ENCODE results near the gene INCENP. TPM values are rescaled to one million over a fixed set of nuclear protein-coding genes. Genes with fewer than 3 reads are reported as not detected.

INCENP gene
- polyA plus RNA-seq, 1 of the 3 experiments (the other 2 are of a cell fraction) = 20.1 TPM

GRCh38 chr11:62120431-62120830 lies 3.4 kb upstream of the INCENP start:
- H3K27me3 ChIP-seq (ENCODE audit: insufficient read depth) = no peaks in the 10 kb centered on the region
- H3K9me3 ChIP-seq = no peaks in the 10 kb centered on the region; the same call in 1 of the 2 replicates
- H2AFZ ChIP-seq (ENCODE audit: low read depth) = no peak overlapping the region
- no peak overlapping the region for H3K27ac ChIP-seq (ENCODE audit: low read depth in 2 of 2, low read length in 1 of 2)
- DNase-seq = no peak
- no peak overlapping the region for H3K4me3 ChIP-seq (ENCODE audit: low read depth in 2 of 2, low read length in 1 of 2)
- H3K9me2 ChIP-seq = no peaks in the 10 kb centered on the region
- 71% methylated on average over 5 of the region's 5 CpGs for WGBS (ENCODE audit: low lambda C conversion rate)
- H3F3A ChIP-seq (replicated peaks; ENCODE audit: insufficient read depth) = no peaks in the 10 kb centered on the region
- peaks cover 3% of the 10 kb centered on the region; the same call in 1 of the 2 replicates for H4K20me1 ChIP-seq (ENCODE audit: insufficient read depth)
- H3K4me2 ChIP-seq = no peak overlapping the region
- peaks cover 16% of the 10 kb centered on the region for H3K79me2 ChIP-seq (ENCODE audit: insufficient read depth)
- TF ChIP-seq MEF2A (IDR thresholded peaks at IDR 0.05; ENCODE audit: borderline replicate concordance, low read depth) (no peak), RFX5 (IDR thresholded peaks at IDR 0.05; ENCODE audit: low read length) (no peak), RCOR1 (IDR thresholded peaks at IDR 0.05; ENCODE audit: low read length) (no peak), EZH2phosphoT487 (IDR thresholded peaks at IDR 0.05; ENCODE audit: borderline replicate concordance, low read depth) (no peak), EP300 (IDR thresholded peaks at IDR 0.05; ENCODE audit: borderline replicate concordance in 1 of 2, low read depth in 1 of 2, low read length in 1 of 2) (no peak), GATA2 (CRISPR knock-in tag; IDR thresholded peaks at IDR 0.05) (no peak), TEAD4 (IDR thresholded peaks at IDR 0.05; ENCODE audit: borderline replicate concordance, insufficient read depth) (no peak), PBX3 (IDR thresholded peaks at IDR 0.05) (no peak), JUND (IDR thresholded peaks at IDR 0.05) (no peak)
- TF ChIP-seq, protein P1, sequence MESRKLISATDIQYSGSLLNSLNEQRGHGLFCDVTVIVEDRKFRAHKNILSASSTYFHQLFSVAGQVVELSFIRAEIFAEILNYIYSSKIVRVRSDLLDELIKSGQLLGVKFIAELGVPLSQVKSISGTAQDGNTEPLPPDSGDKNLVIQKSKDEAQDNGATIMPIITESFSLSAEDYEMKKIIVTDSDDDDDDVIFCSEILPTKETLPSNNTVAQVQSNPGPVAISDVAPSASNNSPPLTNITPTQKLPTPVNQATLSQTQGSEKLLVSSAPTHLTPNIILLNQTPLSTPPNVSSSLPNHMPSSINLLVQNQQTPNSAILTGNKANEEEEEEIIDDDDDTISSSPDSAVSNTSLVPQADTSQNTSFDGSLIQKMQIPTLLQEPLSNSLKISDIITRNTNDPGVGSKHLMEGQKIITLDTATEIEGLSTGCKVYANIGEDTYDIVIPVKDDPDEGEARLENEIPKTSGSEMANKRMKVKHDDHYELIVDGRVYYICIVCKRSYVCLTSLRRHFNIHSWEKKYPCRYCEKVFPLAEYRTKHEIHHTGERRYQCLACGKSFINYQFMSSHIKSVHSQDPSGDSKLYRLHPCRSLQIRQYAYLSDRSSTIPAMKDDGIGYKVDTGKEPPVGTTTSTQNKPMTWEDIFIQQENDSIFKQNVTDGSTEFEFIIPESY (IDR thresholded peaks at IDR 0.05; ENCODE audit: borderline replicate concordance, low read depth) = no peak
- ChIA-PET POLR2A (no interaction called here), CTCF (interaction anchor here (2.0 to 3.0 kb wide), 2 partner anchors 12 to 221 kb away, joined by 7 to 21 read pairs; no protein-coding TSS in a partner anchor)
- no peaks in the 10 kb centered on the region for H3K36me3 ChIP-seq (replicated peaks in 1 of 2; ENCODE audit: control insufficient read depth in 1 of 2, insufficient read depth in 2 of 2, low read length in 1 of 2)
- H3K9ac ChIP-seq = no peak overlapping the region
- peaks cover 2 to 8% of the 10 kb centered on the region in 2 experiments; a peak in 2 of 4 replicates for H3K4me1 ChIP-seq (ENCODE audit: control insufficient read depth in 1 of 2, insufficient read depth in 2 of 2, low read depth in 1 of 2, low read length in 1 of 2)

DNA sequence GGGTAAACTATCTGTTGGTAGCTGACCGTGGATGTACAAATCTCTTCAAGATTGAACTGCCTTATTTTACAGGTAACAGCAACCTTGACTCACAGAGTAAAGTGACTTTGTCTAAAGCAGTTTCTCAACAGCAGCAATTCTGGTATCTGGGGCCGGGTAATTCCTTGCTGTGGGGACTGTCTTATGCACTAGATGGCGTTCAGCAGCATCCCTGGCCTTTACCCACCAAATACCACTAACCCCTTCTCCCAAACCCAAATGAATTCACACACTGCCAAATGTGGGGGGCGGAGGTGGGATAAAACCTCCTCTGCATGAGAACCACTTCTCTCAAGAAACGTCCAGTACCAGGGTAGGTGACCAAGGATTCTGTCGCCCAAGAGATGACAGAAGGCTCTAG lies 1.7 kb upstream of the INCENP start:
- Histone ChIP-seq H3F3A (replicated peaks; ENCODE audit: insufficient read depth) (no peaks in the 10 kb centered on the region), H3K9ac (no peak overlapping the region), H3K9me2 (no peaks in the 10 kb centered on the region), H3K36me3 (replicated peaks in 1 of 2; ENCODE audit: control insufficient read depth in 1 of 2, insufficient read depth in 2 of 2, low read length in 1 of 2) (no peaks in the 10 kb centered on the region), H3K79me2 (ENCODE audit: insufficient read depth) (peaks cover 32% of the 10 kb centered on the region), H3K9me3 (no peaks in the 10 kb centered on the region), H3K4me1 (ENCODE audit: control insufficient read depth in 1 of 2, insufficient read depth in 2 of 2, low read depth in 1 of 2, low read length in 1 of 2) (peaks cover 8 to 13% of the 10 kb centered on the region in 2 experiments; a peak in 2 of 4 replicates), H4K20me1 (ENCODE audit: insufficient read depth) (peaks cover 11% of the 10 kb centered on the region; the same call in 1 of the 2 replicates), H3K4me2 (no peak overlapping the region), H2AFZ (ENCODE audit: low read depth) (no peak overlapping the region), H3K27ac (ENCODE audit: low read depth in 2 of 2, low read length in 1 of 2) (no peak overlapping the region), H3K27me3 (ENCODE audit: insufficient read depth) (no peaks in the 10 kb centered on the region), H3K4me3 (ENCODE audit: low read depth in 2 of 2, low read length in 1 of 2) (no peak overlapping the region)
- 81% methylated on average over 6 of the region's 6 CpGs for WGBS (ENCODE audit: low lambda C conversion rate)
- TF ChIP-seq RFX5 (IDR thresholded peaks at IDR 0.05; ENCODE audit: low read length) (no peak), CTCF (IDR thresholded peaks at IDR 0.05) (0 out of 2 replicates have a peak, but pooled peaks have one; percentile 11), GABPA (IDR thresholded peaks at IDR 0.05; ENCODE audit: low read depth) (no peak)
- TF ChIP-seq, protein P2, sequence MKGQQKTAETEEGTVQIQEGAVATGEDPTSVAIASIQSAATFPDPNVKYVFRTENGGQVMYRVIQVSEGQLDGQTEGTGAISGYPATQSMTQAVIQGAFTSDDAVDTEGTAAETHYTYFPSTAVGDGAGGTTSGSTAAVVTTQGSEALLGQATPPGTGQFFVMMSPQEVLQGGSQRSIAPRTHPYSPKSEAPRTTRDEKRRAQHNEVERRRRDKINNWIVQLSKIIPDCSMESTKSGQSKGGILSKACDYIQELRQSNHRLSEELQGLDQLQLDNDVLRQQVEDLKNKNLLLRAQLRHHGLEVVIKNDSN (IDR thresholded peaks at IDR 0.05; ENCODE audit: borderline replicate concordance, low read depth) = no peak
- CTCF ChIA-PET = interaction anchor here (2.0 to 3.0 kb wide), 2 partner anchors 14 to 223 kb away, joined by 7 to 21 read pairs; no protein-coding TSS in a partner anchor
- peak; percentile 28 for DNase-seq
- POLR2A ChIA-PET = no interaction called here

Measured in SK-N-SH (cell line).